DMS 273 (cell line): Measurements from ENCODE around the gene ADCY1.
A peak's percentile ranks its signal among the peaks of the same experiment; 100 is the strongest.
"Not testable (repeated sequence)": the region's sequence is repeated elsewhere in the genome, so short reads cannot be mapped to it uniquely, and the experiment has no call there.

Experiments
- DNase-seq: peaks from one replicate; lab custom pipeline; 2025; ENCODE audit not compliant: unreplicated experiment; lab: John Stamatoyannopoulos, UW

ADCY1 gene

DNA sequence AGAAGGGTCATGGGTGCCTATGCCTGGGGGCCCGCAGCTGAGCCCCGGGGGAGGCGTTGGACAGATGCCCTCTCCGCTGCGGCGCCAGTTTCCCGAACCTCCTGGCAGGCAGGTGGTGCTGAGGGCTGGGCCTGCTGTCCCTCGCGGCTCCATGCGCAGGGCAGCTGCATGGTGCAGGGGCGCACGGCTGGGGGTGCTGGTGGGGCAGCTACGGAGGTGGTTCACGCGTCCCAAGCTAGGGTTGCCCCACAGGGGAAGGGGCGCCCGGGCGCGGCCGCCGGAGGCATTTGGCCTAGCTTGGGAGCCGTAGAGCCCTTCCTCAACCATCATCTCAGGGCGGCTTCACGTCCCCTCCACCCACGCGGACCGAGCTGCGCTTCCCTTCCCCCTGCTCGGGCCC lies 152.7 kb downstream of the ADCY1 start:
- no peak for DNase-seq

DNA sequence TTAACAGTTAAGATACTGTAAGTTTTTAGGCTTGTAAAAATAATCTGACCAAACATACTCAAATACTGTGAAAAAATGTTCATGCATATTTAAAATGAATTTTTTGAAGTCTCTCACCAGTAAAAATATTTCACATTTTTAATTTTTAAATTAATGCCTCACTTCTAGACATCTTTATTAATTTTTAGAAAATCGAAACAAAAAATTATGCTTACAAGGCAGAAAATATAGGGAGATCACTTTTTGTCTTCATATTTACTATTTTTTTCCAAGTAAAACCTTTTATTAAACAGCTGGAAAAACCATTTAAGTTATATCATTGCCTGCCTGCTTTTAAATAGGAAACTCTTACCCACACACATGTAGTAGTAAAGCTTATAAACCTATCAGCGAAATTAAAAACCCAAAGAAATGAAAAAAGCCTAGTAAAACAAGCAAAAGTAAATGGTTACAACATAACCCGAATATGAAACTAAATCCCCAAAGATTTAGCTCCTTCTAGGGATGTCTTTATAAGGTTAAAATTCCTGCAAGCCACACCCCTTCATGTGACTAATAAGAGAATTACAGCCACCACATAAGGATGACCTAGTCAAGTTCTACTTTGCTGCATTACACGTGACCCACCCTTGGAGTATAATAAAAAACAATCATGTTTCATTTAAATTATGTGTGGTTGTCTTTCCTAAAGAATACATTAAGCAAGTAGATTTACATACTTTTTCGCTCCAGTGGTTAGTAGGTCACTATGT lies 157.7 kb downstream of the ADCY1 start:
- not testable (repeated sequence) for DNase-seq

DNA sequence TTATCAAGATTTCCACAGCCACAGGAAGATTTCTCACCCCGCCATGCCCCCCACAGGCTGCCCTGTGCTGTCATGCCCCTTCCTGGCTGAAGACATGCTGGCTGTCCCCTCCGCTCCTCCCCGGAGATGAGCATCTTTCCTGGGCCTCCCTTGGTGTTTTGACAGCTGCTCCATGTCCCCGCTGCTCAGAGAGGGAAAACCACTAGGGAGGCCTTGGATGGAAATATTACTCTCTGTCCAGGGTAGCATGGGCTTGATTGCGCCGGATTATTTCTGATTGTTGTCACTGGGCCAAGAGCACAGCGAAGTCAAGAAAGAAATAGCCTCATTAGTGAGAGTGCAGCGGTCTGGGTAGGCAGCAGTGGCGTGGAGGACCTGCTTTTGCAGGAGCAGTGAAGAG lies 164.8 kb downstream of the ADCY1 start:
- DNase-seq: not testable (repeated sequence)

DNA sequence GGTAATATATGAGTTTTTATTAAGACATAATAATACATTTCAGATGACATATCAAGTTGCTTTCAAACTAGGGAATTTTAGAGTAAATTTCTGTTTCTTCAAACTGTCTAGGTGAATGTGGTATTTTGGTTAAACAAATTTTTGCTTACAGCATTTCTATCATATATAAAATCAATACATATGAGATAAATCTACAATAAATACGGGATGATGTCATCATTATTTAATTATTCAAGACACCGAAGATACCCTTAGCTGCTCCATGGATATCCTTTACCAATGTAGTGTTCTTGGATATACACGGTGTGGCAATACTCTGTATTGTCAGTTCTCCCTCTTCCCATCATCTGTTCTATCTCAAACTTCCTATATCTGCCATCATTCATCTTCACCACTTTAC lies 166.4 kb downstream of the ADCY1 start:
- DNase-seq: not testable (repeated sequence)

DNA sequence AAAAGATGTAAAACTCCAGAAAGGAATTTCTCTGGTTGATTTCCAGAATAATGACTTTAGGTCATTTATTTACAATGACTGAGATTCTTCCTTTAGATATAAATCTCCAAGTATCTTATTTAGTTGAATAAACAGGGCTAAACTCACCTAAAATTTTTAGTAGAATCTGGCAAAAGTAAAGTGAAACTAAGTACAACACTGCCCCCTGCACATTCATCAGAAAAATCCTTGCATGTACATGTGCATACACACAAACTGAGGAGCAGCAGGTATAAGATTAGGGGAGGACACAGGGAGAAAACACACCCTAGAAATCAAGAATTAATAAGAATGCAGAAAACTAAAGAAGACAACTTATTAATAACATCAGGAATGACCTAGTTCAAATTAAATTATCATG lies 174.8 kb downstream of the ADCY1 start:
- DNase-seq: not testable (repeated sequence)

DNA sequence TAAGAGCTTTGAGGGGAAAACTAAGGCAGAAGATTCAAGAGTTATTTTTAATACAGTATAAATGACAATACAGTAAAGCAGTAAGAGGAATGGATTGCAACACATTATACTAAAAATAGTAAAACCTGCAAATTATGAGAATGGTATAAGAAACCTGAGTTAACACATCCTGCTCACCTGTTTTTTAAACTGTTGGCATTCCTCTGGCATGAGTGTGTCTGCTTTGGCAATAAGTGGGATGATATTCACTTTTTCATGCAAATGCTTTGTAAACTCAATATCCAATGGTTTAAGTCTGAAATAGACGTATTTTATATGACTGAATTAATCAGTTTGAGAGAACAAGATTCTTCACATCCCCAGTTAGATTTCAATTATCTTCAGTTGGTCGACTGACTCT lies 177.2 kb downstream of the ADCY1 start:
- DNase-seq: not testable (repeated sequence)

DNA sequence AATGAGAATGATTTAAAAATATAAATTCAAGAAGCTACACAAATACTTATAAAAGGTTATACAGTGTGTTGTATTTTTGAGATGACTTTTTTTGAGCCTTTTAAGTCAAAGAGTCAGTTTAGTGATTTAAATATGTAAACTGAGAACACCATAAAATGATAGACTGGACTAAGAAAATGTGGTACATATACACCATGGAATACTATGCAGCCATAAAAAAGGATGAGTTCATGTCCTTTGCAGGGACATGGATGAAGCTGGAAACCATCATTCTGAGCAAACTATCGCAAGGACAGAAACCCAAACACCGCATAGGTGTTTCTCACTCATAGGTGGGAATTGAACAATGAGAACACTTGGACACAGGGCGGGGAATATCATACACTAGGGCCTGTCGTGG lies 182.2 kb downstream of the ADCY1 start:
- not testable (repeated sequence) for DNase-seq

DNA sequence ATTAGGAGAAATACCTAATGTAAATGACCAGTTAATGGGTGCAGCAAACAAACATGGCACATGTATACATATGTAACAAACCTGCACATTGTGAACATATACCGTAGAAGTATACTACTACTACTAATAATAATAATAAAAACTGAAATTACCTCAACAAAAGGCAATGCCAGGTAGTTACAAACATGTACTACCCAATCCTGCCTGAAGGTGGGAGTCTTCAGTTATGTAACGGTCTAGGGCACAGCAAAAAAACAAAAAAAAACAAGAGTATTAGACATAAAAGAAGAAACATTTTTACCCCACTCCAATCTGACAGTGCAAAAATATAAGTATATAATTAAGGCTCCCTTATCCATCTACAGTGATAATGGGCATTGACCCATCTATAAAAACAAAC lies 182.6 kb downstream of the ADCY1 start:
- DNase-seq: not testable (repeated sequence)

DNA sequence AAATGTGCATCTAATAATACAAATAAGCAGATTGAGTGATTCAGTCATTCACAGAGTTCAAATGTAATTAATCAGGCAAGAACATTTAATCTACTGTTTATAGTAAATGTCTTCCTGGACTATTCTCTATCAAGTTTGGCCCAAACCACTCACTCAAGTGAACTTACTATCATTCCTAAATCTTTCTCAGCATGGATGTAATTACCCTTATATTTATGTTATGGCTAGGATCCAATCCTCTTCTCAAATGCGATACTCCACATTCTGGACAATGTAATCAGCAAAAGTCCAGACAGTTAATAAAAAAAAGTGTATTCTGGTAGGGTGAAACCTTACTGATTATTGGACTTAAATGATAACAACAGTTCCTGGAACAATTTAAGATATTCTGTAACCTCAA lies 185.3 kb downstream of the ADCY1 start:
- not testable (repeated sequence) for DNase-seq

DNA sequence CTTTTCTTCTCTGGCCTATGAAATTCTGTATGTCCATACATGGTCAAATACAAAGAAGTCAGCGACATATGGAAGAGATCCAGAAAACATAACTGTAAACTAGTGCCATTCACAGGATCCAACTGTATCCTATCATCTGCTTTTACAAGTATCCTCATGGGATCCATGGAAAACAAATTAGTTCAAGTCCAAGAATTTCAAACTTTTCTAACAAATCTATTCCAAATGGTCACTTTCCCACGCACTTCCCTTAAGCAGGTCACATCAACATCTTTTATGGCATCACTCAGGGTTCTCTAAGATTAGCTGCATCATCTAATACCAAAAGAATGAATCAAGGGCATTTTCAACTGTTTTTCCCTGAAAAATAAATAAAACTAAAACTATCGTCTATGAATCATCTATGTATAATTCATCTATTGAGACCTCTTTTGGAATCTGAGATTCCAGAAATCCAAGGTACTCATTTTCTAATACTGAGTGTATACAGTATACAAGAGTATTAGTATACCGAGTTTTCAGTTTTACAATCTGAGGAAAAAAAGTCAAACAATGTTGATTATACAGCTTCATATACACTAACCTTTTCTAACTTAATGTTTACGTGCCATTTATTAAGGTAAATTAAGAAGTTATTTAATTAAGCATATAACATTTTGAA lies 187.5 kb downstream of the ADCY1 start:
- DNase-seq: not testable (repeated sequence)

DNA sequence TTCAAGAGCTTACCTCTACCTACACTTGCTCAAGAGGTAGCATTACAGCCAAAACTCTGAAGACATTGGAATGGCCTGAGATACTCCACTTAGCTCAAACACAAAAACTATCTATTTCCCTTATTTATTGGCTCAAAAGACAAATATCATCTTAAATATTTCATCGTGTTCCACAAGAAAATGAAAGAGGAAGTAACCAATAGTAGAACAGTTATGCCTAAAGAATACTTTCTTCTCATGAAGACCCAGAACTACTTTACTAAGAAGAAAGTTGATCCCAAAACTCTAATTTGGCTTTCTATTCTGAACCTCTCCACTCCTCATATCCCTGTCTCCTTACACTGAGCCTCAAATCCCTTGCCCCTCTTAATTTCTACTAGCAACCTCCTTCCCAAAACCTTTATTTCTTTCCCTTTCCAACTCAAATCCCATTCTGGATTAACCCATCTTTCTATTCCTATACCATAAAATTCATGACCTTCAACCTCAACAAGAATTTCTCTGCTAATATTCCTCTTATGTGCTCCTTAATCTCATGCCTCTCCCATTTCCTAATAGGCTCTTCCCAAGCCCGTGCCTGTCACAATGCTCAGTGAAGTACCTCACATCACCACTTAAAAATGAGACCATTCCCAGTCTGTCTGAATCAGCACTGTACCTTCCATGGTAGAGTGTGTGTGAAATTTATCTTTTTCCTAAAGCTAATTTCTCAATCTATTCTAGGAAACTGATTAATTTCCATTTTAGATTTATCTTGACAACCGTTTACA lies 188.2 kb downstream of the ADCY1 start:
- not testable (repeated sequence) for DNase-seq

DNA sequence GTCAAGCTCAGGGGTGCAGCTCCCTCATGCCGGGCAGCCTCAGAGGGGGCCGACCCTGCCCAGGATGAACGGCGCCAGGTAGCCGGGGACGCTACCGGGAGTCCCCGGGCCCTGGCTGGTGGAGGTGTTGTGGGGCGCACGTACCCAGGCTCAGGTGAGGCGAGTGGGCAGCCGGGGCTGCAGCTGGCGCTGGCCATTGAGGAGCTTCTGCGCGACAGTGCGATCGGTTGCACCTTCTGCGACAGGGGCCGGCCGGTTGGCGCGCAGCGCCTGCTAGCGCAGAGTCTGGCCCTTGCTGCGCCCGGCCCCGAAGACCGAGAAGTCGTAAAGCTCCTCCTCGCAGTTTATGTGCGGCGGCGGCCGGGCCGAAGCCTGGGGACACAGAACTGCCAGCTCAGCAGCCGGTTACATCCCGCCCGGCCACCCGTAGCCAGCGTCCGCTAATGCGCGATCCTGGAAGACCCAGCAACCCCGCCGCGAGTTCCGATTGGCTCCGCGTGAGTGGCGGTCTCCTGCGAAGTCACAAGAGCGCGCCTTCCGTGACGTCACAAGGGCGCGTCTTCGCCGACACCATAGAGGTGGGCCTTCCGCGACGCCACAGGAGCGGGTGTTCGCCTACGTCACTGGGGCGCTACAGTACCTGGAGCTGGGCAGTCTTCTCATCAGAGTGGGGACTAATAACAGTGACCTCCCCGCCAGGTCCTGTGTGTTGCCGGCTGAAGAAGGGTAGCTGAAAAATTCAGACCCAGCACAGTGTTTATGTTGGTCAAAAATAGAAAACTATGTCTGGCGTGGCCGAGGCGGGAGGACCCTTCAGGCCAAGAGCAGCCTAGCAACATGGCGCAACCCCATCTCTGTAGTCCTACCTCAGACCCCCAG lies 194.6 kb downstream of the ADCY1 start:
- peak; percentile 100 for DNase-seq

DNA sequence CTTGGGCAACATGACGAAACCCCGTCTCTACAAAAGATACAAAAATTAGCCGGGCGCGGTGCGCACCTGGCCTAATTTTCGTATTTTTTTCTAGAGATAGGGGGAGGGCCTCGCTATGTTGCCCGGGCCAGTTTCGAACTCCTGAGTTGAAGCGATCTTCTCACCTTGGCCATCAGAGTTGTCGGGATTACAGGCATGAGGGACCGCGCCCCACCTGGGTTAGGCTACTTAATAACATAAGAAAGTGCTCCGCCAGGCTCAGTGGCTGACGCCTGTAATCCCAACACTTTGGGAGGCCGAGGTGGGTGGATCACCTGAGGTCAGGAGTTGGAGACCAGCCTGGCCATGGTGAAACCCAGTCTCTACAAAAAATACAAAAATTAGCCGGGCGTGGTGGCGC lies 195.5 kb downstream of the ADCY1 start:
- DNase-seq: not testable (repeated sequence)
